Breast epithelium (tissue), 3 donors: ENCODE data around the gene CCL18.

Source experiments
- POLR2A ChIP-seq: fragments of 450-650 bp; IDR thresholded peaks from one replicate; pipeline ENCODE4 v1.6.1; 2016; ENCODE audit warnings: antibody characterized with exemption, mild to moderate bottlenecking, moderate library complexity
- TF ChIP-seq, protein P1 (sequence below), 3 donors: fragments of 450-650 bp; IDR thresholded peaks; one replicate each; pipeline ENCODE4 v1.5.1; 2016 to 2017; ENCODE audit warnings: antibody characterized with exemption in 3 of 3, mild to moderate bottlenecking in 3 of 3, moderate library complexity in 3 of 3

DNA sequence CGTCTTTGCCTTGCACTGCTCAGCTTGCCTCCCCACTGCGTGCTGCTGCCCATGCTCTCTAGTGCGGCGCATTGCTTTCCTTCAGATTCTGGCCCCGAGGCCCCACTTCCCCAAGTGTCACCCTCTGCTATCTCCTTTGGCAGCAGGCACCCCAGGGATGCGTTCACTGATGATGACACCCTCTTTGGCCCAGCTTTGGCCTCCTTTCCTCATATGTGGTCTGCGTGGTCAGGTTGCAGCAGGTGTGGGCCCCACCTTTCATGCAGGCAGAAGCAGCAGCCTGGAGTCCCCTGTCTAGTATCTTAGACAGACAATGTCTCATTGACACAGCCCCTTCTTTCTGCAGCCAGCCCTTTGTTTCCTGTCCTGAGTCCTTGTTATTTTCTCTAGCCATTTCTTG lies 30.7 kb downstream of the CCL18 start:
- no peak for TF ChIP-seq POLR2A
- TF ChIP-seq, protein P1, sequence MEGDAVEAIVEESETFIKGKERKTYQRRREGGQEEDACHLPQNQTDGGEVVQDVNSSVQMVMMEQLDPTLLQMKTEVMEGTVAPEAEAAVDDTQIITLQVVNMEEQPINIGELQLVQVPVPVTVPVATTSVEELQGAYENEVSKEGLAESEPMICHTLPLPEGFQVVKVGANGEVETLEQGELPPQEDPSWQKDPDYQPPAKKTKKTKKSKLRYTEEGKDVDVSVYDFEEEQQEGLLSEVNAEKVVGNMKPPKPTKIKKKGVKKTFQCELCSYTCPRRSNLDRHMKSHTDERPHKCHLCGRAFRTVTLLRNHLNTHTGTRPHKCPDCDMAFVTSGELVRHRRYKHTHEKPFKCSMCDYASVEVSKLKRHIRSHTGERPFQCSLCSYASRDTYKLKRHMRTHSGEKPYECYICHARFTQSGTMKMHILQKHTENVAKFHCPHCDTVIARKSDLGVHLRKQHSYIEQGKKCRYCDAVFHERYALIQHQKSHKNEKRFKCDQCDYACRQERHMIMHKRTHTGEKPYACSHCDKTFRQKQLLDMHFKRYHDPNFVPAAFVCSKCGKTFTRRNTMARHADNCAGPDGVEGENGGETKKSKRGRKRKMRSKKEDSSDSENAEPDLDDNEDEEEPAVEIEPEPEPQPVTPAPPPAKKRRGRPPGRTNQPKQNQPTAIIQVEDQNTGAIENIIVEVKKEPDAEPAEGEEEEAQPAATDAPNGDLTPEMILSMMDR (IDR thresholded peaks at IDR 0.05): no peak
